ENCODE results near the gene AATK.

AATK gene

GRCh38 chr17:81110488-81111040, 55.5 kb downstream of the AATK start:
- H3K27ac Mint-ChIP-seq = no peak overlapping the region
- peaks cover 11% of the 10 kb centered on the region for H3K4me1 Mint-ChIP-seq
- H3K27me3 Mint-ChIP-seq (ENCODE audit: low read depth, poor library complexity) = no peaks in the 10 kb centered on the region
- no peak overlapping the region for H3K4me3 Mint-ChIP-seq
- H3K36me3 Mint-ChIP-seq (ENCODE audit: low read depth) = no peaks in the 10 kb centered on the region
- TF ChIP-seq, protein P1, sequence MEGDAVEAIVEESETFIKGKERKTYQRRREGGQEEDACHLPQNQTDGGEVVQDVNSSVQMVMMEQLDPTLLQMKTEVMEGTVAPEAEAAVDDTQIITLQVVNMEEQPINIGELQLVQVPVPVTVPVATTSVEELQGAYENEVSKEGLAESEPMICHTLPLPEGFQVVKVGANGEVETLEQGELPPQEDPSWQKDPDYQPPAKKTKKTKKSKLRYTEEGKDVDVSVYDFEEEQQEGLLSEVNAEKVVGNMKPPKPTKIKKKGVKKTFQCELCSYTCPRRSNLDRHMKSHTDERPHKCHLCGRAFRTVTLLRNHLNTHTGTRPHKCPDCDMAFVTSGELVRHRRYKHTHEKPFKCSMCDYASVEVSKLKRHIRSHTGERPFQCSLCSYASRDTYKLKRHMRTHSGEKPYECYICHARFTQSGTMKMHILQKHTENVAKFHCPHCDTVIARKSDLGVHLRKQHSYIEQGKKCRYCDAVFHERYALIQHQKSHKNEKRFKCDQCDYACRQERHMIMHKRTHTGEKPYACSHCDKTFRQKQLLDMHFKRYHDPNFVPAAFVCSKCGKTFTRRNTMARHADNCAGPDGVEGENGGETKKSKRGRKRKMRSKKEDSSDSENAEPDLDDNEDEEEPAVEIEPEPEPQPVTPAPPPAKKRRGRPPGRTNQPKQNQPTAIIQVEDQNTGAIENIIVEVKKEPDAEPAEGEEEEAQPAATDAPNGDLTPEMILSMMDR (IDR thresholded peaks at IDR 0.05) = no peak
- H3K9me3 Mint-ChIP-seq = no peaks in the 10 kb centered on the region
- no peak for DNase-seq

- H3K9me3 Mint-ChIP-seq = no peaks in the 10 kb centered on the region
- no peak overlapping the region for H3K4me3 Mint-ChIP-seq
- no peak for DNase-seq
- TF ChIP-seq, protein P1 (IDR thresholded peaks at IDR 0.05) = no peak
- H3K36me3 Mint-ChIP-seq (ENCODE audit: low read depth) = no peaks in the 10 kb centered on the region
- no peaks in the 10 kb centered on the region for H3K27me3 Mint-ChIP-seq (ENCODE audit: low read depth, poor library complexity)
- H3K4me1 Mint-ChIP-seq = peaks cover 11% of the 10 kb centered on the region
- H3K27ac Mint-ChIP-seq = peak overlapping the region; percentile 81
Measured at GRCh38 chr17:81109957-81110356, 56.1 kb downstream of the AATK start.

GRCh38 chr17:81108220-81108619, 57.8 kb downstream of the AATK start:
- TF ChIP-seq, protein P1 (IDR thresholded peaks at IDR 0.05) = no peak
- no peaks in the 10 kb centered on the region for H3K36me3 Mint-ChIP-seq (ENCODE audit: low read depth)

DNA sequence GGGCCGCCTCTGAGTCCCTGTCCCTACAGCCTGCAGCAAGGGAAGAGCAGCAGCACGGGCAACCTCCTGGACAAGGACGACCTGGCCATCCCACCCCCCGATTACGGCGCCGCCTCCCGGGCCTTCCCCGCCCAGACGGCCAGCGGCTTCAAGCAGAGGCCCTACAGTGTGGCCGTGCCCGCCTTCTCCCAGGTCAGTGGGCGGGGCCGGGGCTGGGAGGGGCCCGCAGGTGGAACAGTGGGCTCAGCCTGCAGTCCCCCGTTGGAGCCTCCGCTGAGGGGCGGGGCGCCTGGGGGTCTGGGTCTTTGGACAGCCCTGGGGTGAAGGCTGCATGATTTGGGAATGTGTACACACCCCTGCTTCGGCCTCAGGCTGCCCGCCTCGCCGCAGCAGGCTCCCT, 59.3 kb downstream of the AATK start:
- no peak overlapping the region for H3K27ac Mint-ChIP-seq
- no peak for DNase-seq

More at GRCh38 chr17:81108220-81108619, 57.8 kb downstream of the AATK start:
- Mint-ChIP-seq H3K27me3 (ENCODE audit: low read depth, poor library complexity) (no peaks in the 10 kb centered on the region), H3K9me3 (no peaks in the 10 kb centered on the region), H3K27ac (no peak overlapping the region), H3K4me3 (no peak overlapping the region), H3K4me1 (peaks cover 11% of the 10 kb centered on the region)
- no peak for DNase-seq

DNA sequence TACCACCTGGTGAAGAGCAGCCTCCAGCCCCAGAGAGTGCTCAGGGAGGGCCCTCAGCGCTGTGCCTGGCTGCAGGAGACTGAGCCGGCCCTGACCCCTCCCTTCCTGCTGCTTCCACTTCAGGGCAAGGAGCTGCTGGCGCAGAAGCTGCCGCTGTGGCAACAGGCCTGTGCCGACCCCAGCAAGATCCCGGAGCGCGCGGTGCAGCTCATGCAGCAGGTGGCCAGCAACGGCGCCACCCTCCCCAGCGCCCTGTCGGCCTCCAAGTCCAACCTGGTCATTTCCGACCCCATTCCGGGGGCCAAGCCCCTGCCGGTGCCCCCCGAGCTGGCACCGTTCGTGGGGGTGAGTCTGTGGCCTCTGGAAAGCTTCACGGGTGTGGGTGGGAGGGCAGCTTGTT, 62.6 kb downstream of the AATK start:
- Mint-ChIP-seq H3K9me3 (no peaks in the 10 kb centered on the region), H3K4me3 (no peak overlapping the region), H3K27me3 (ENCODE audit: low read depth, poor library complexity) (no peaks in the 10 kb centered on the region), H3K27ac (no peak overlapping the region), H3K4me1 (peaks cover 8% of the 10 kb centered on the region), H3K36me3 (ENCODE audit: low read depth) (no peaks in the 10 kb centered on the region)
- TF ChIP-seq, protein P1 (IDR thresholded peaks at IDR 0.05) = no peak
- no peak for DNase-seq

More for the DNA sequence above, 59.3 kb downstream of the AATK start:
- TF ChIP-seq, protein P1 (IDR thresholded peaks at IDR 0.05) = no peak
- no peak overlapping the region for H3K4me3 Mint-ChIP-seq
- no peaks in the 10 kb centered on the region for H3K36me3 Mint-ChIP-seq (ENCODE audit: low read depth)
- H3K9me3 Mint-ChIP-seq = no peaks in the 10 kb centered on the region
- no peaks in the 10 kb centered on the region for H3K27me3 Mint-ChIP-seq (ENCODE audit: low read depth, poor library complexity)
- H3K4me1 Mint-ChIP-seq = peaks cover 11% of the 10 kb centered on the region

GRCh38 chr17:81102869-81103268, 63.2 kb downstream of the AATK start:
- Mint-ChIP-seq H3K36me3 (ENCODE audit: low read depth) (no peaks in the 10 kb centered on the region), H3K4me3 (no peak overlapping the region), H3K9me3 (no peaks in the 10 kb centered on the region), H3K27ac (no peak overlapping the region), H3K27me3 (ENCODE audit: low read depth, poor library complexity) (no peaks in the 10 kb centered on the region), H3K4me1 (peaks cover 13% of the 10 kb centered on the region)
- TF ChIP-seq, protein P1 (IDR thresholded peaks at IDR 0.05) = no peak
- no peak for DNase-seq
